ENCODE measurements around the gene BUD23.

GRCh38 chr7:73659983-73660382 is 23.4 kb upstream of the BUD23 start:
- TF ChIP-seq POLR2A (IDR thresholded peaks at IDR 0.05; ENCODE audit: extremely low read depth, insufficient read length) (no peak), CTCF (IDR thresholded peaks at IDR 0.05; ENCODE audit: low read depth, low read length) (no peak), MYC (IDR thresholded peaks at IDR 0.05; ENCODE audit: low read depth, low read length) (no peak), MAX (IDR thresholded peaks at IDR 0.05; ENCODE audit: low read depth, low read length) (no peak)

Measured in NB4 (cell line).